KMS-11 (cell line): ENCODE data around the gene LENG9.

Source experiments
- H2AFZ ChIP-seq: fragments of 200-600 bp; sonication (generic); 2 replicates; pipeline ENCODE4 v1.6.1; 2016; ENCODE audit warnings: antibody characterized with exemption, mixed run types, low read depth
- H3K27ac ChIP-seq: fragments of 200-600 bp; sonication (generic); 2 replicates; pipeline ENCODE4 v1.6.1; 2016; ENCODE audit warnings: mild to moderate bottlenecking, mixed run types
- H3K27me3 ChIP-seq: fragments of 200-600 bp; sonication (generic); 2 replicates; pipeline ENCODE4 v1.6.1; 2017; ENCODE audit warnings: mild to moderate bottlenecking, low read depth, mixed run types, moderate library complexity; ENCODE audit not compliant: insufficient read depth
- H3K36me3 ChIP-seq: fragments of 200-600 bp; sonication (generic); 2 replicates; pipeline ENCODE4 v1.6.1; 2017; ENCODE audit warnings: mild to moderate bottlenecking, mixed run types; ENCODE audit not compliant: insufficient read depth
- H3K4me1 ChIP-seq: fragments of 200-600 bp; sonication (generic); 2 replicates; pipeline ENCODE4 v1.6.1; 2016; ENCODE audit warnings: mild to moderate bottlenecking, low read depth, mixed run types; ENCODE audit not compliant: poor library complexity, severe bottlenecking
- H3K4me2 ChIP-seq: fragments of 200-600 bp; sonication (generic); 2 replicates; pipeline ENCODE4 v1.7.0; 2016; ENCODE audit warnings: mild to moderate bottlenecking, mixed run types
- H3K4me3 ChIP-seq: fragments of 200-600 bp; sonication (generic); IDR thresholded peaks from 2 replicates; pipeline ENCODE4 v1.6.1; 2017; ENCODE audit warnings: low read depth, low read length, mixed read lengths; ENCODE audit not compliant: insufficient read depth
- H3K79me2 ChIP-seq: fragments of 200-600 bp; sonication (generic); 2 replicates; pipeline ENCODE4 v1.6.1; 2016; ENCODE audit warnings: low read depth, mixed run types; ENCODE audit not compliant: insufficient read depth
- H3K9ac ChIP-seq: fragments of 200-600 bp; sonication (generic); 2 replicates; pipeline ENCODE4 v1.6.1; 2016; ENCODE audit warnings: mild to moderate bottlenecking, mixed run types
- H4K20me1 ChIP-seq: fragments of 200-600 bp; sonication (generic); 2 replicates; pipeline ENCODE4 v1.6.1; 2016; ENCODE audit warnings: mild to moderate bottlenecking, mixed run types; ENCODE audit not compliant: insufficient read depth
- CTCF ChIP-seq: fragments of 200-600 bp; sonication (generic); conservative IDR thresholded peaks from 2 replicates; pipeline ENCODE4 v1.6.1; 2017; ENCODE audit warnings: low read depth, mild to moderate bottlenecking, antibody characterized with exemption, low read length, moderate library complexity, mixed read lengths

The LENG9 gene

DNA sequence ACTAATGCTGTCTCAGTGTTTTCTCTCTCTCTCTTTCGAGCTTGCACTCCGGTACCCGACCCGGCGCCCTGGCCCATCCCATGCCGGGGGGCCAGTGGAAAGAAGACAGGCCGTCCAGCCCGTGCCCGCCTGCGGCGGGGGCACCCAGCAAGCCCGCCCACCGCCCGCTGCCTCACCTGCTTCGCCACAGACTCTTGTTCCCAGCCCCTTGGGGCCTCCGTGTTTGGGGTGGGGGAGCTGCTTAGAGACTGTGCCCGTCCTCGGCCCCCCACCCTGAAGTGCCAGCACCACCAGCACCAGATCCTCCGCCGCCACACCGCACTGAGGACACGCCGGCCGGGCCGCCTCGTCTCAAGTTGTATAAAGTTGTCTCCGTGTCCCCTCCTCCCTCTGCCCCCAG is 2.4 kb downstream of the LENG9 start:
- Histone ChIP-seq H3K27ac (no peak overlapping the region; the same call in 1 of the 2 replicates), H3K4me2 (peak overlapping the region; percentile 13; the same call in 1 of the 2 replicates), H3K9ac (no peak overlapping the region), H3K27me3 (no peaks in the 10 kb centered on the region), H2AFZ (no peak overlapping the region), H4K20me1 (no peaks in the 10 kb centered on the region), H3K36me3 (peaks cover 12% of the 10 kb centered on the region; the same call in 1 of the 2 replicates), H3K4me1 (peaks cover 7% of the 10 kb centered on the region), H3K79me2 (peaks cover 42% of the 10 kb centered on the region; the same call in 1 of the 2 replicates), H3K4me3 (no peak overlapping the region)
- no peak for TF ChIP-seq CTCF

- no peaks in the 10 kb centered on the region for H4K20me1 ChIP-seq
Observed at GRCh38 chr19:54460230-54461005, 3.2 kb downstream of the LENG9 start.

DNA sequence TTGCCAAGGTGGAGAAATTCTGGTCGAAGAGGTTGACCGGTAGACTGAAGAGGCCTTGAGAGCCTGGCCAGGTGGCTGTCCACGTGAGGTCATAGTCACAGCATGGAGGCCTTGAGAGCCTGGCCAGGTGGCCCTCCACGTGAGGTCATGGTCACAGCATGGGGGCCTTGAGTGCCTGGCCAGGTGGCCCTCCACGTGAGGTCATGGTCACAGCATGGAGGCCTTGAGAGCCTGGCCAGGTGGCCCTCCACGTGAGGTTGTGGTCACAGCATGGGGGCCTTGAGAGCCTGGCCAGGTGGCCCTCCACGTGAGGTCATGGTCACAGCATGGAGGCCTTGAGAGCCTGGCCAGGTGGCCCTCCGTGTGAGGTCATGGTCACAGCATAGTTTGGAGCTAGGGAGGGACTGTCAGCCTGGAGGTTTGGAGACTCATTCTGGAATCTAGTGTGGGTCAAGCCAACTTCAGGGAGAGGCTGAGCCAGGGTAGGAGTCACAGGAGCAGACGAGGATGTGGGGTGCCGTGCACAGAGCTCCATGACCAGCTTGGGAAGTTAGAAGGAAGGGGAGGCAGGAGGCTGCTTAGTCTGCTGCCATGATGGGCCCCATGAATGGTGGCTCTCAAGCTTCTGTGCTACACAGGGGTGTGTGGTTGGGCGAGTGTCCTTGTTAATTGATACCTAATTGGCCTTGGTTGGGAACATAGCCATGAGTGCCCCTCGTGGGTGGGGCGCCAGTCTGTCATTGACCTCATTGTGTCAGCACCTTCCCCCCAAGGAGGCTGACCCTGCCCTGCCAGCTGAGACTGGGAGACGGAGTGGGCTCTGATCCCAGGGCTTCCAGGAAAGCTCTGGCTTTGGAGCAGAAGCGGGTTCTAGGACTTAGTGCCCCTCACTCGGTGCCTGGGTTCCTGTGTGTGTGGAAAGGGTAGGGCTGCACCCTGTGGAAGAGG is 4.0 kb downstream of the LENG9 start:
- Histone ChIP-seq H3K27me3 (no peaks in the 10 kb centered on the region), H3K27ac (no peak overlapping the region), H4K20me1 (no peaks in the 10 kb centered on the region), H3K9ac (no peak overlapping the region), H2AFZ (no peak overlapping the region), H3K4me1 (peaks cover 7% of the 10 kb centered on the region), H3K36me3 (peaks cover 14% of the 10 kb centered on the region; the same call in 1 of the 2 replicates), H3K4me2 (no peak overlapping the region), H3K4me3 (no peak overlapping the region), H3K79me2 (peaks cover 42% of the 10 kb centered on the region; the same call in 1 of the 2 replicates)
- TF ChIP-seq CTCF, result no peak

More at GRCh38 chr19:54460230-54461005, 3.2 kb downstream of the LENG9 start:
- Histone ChIP-seq H3K27me3 (no peaks in the 10 kb centered on the region), H3K4me3 (no peak overlapping the region), H3K27ac (no peak overlapping the region), H3K4me2 (peak overlapping the region; percentile 13; the same call in 1 of the 2 replicates), H3K36me3 (peaks cover 14% of the 10 kb centered on the region; the same call in 1 of the 2 replicates), H2AFZ (no peak overlapping the region), H3K9ac (no peak overlapping the region), H3K4me1 (peaks cover 7% of the 10 kb centered on the region), H3K79me2 (peaks cover 42% of the 10 kb centered on the region; the same call in 1 of the 2 replicates)
- TF ChIP-seq CTCF, result no peak

GRCh38 chr19:54458648-54459281 is 4.8 kb downstream of the LENG9 start:
- no peak for TF ChIP-seq CTCF
- Histone ChIP-seq H3K36me3 (peaks cover 17% of the 10 kb centered on the region; the same call in 1 of the 2 replicates), H2AFZ (no peak overlapping the region), H3K79me2 (peaks cover 48% of the 10 kb centered on the region), H3K27me3 (no peaks in the 10 kb centered on the region), H4K20me1 (no peaks in the 10 kb centered on the region), H3K9ac (no peak overlapping the region), H3K27ac (no peak overlapping the region), H3K4me3 (no peak overlapping the region), H3K4me1 (peaks cover 7% of the 10 kb centered on the region), H3K4me2 (no peak overlapping the region)
